Sigmoid colon (tissue), 7 donors: Measurements from ENCODE around the gene SMAD6. TPM values are rescaled to one million over a fixed set of nuclear protein-coding genes. Genes with fewer than 3 reads are reported as not detected.

Source experiments
- DNase-seq: peaks from one replicate; pipeline ENCODE4 v3.0.0-alpha.2; 2019
- H3K27ac ChIP-seq, 4 donors: fragments of 200-600 bp; sonication (generic); one replicate each; pipeline ENCODE4 v1.5.1; 2016 to 2019; ENCODE audit warnings: mild to moderate bottlenecking in 1 of 4
- H3K27me3 ChIP-seq, 3 donors: fragments of 200-600 bp; sonication (generic); one replicate each; pipeline ENCODE4 v1.5.1; 2019; ENCODE audit warnings: mild to moderate bottlenecking in 1 of 3
- H3K36me3 ChIP-seq, 4 donors: fragments of 200-600 bp; sonication (generic); one replicate each; pipeline ENCODE4 v1.5.1; 2016 to 2019
- H3K4me1 ChIP-seq, 4 donors: fragments of 200-600 bp; sonication (generic); one replicate each; pipeline ENCODE4 v1.5.1; 2017 to 2019
- H3K4me3 ChIP-seq, 4 donors: fragments of 200-600 bp; sonication (generic); one replicate each; pipeline ENCODE4 v1.5.1; 2017 to 2019; ENCODE audit warnings: mild to moderate bottlenecking in 2 of 4, moderate library complexity in 1 of 4
- H3K9me3 ChIP-seq, 4 donors: fragments of 200-600 bp in 3 of 4; sonication (generic) in 3 of 4; one replicate each; pipeline versions ENCODE4 v1.5.1 to v1.6.1; 2013 to 2019
- EP300 ChIP-seq, 4 donors: sonication (generic); formaldehyde crosslinking; IDR thresholded peaks; one replicate each; pipeline ENCODE4 v1.6.1; 2017; ENCODE audit warnings: antibody characterized with exemption in 4 of 4
- POLR2A ChIP-seq, 2 donors: fragments of 450-650 bp; IDR thresholded peaks; one replicate each; pipeline ENCODE4 v1.6.1; 2016; ENCODE audit warnings: antibody characterized with exemption in 2 of 2, mild to moderate bottlenecking in 2 of 2, moderate library complexity in 2 of 2
- POLR2AphosphoS5 ChIP-seq, 4 donors: sonication (generic); formaldehyde crosslinking; IDR thresholded peaks; one replicate each; pipeline ENCODE4 v1.6.1; 2017; ENCODE audit warnings: antibody characterized with exemption in 4 of 4
- WGBS, 2 donors: extraction: QIAGEN DNeasy Blood & Tissue Kit; methylation state at CpG; one replicate each; pipeline ENCODE4 v1.1.7; 2013; 5-methylcytosine and 5-hydroxymethylcytosine counted together
- intact Hi-C: fragments of 100-400 bp; cut with DNase I; formaldehyde crosslinking; loops from one replicate; pipeline ENCODE4 v1.15.1; 2023
- polyA plus RNA-seq, 3 donors: library from polyadenylated mRNA; stranded (reverse); fragments of 200-250 nt; gene quantifications; one replicate each; pipeline ENCODE4 v1.2.3, GENCODE V29; 2013
- total RNA-seq, 4 donors: library from RNA; depleted of rRNA; stranded (reverse); fragments of >200 nt; gene quantifications; one replicate each; pipeline ENCODE4 v1.1.0, GENCODE V29; 2016
- TF ChIP-seq, protein P1 (sequence below), 4 experiments: fragments of 450-650 bp in 3 of 4; fragments of 200-600 bp in 1 of 4; IDR thresholded peaks; one replicate each; pipeline ENCODE4 v1.5.1; 2016 to 2019; ENCODE audit warnings: antibody characterized with exemption in 4 of 4, mild to moderate bottlenecking in 3 of 4, moderate library complexity in 2 of 4
- donor health status: healthy with polysubstance abuse.
- donor health status: Bipolar disorder and iron deficiency.
- donor health status: healthy.

SMAD6 gene
- total and polyA plus RNA-seq, 7 donors: 1.8 to 9.2 (median 5.7) TPM

DNA sequence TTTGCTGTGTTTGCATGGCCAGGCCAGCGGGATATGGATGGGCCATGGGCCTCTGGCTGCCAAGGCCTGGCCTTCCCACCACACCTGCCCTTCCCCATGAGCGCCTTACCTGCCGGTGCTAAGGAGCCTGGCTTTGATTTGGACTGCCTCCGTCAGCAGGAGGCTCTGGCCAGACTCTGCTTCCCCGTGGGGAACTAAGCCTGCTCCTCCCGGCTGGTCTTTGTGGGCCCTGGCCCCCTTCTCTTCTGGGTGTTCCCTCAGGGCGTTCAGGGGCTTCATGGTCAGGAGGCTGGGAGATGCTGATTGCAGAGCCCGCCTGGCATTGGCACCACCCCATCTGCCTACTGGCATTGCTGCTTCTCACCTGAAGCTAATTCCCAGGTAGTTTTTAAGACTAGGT, 45.2 kb downstream of the SMAD6 start:
- TF ChIP-seq POLR2A (IDR thresholded peaks at IDR 0.05): no peak
- TF ChIP-seq POLR2AphosphoS5 (IDR thresholded peaks at IDR 0.05): no peak
- TF ChIP-seq, protein P1, sequence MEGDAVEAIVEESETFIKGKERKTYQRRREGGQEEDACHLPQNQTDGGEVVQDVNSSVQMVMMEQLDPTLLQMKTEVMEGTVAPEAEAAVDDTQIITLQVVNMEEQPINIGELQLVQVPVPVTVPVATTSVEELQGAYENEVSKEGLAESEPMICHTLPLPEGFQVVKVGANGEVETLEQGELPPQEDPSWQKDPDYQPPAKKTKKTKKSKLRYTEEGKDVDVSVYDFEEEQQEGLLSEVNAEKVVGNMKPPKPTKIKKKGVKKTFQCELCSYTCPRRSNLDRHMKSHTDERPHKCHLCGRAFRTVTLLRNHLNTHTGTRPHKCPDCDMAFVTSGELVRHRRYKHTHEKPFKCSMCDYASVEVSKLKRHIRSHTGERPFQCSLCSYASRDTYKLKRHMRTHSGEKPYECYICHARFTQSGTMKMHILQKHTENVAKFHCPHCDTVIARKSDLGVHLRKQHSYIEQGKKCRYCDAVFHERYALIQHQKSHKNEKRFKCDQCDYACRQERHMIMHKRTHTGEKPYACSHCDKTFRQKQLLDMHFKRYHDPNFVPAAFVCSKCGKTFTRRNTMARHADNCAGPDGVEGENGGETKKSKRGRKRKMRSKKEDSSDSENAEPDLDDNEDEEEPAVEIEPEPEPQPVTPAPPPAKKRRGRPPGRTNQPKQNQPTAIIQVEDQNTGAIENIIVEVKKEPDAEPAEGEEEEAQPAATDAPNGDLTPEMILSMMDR (IDR thresholded peaks at IDR 0.05): no peak
- TF ChIP-seq EP300 (IDR thresholded peaks at IDR 0.05): no peak
- Histone ChIP-seq H3K4me1 (peaks cover 0 to 23% (median 20%) of the 10 kb centered on the region in 4 donors), H3K9me3 (no peaks in the 10 kb centered on the region), H3K36me3 (no peaks in the 10 kb centered on the region), H3K27ac (no peak overlapping the region), H3K4me3 (no peak overlapping the region), H3K27me3 (no peaks in the 10 kb centered on the region)
- WGBS, 2 donors: 93 to 94% methylated on average over 8 of the region's 8 CpGs
- intact Hi-C loops: no loop called here
- DNase-seq: peak; percentile 60

DNA sequence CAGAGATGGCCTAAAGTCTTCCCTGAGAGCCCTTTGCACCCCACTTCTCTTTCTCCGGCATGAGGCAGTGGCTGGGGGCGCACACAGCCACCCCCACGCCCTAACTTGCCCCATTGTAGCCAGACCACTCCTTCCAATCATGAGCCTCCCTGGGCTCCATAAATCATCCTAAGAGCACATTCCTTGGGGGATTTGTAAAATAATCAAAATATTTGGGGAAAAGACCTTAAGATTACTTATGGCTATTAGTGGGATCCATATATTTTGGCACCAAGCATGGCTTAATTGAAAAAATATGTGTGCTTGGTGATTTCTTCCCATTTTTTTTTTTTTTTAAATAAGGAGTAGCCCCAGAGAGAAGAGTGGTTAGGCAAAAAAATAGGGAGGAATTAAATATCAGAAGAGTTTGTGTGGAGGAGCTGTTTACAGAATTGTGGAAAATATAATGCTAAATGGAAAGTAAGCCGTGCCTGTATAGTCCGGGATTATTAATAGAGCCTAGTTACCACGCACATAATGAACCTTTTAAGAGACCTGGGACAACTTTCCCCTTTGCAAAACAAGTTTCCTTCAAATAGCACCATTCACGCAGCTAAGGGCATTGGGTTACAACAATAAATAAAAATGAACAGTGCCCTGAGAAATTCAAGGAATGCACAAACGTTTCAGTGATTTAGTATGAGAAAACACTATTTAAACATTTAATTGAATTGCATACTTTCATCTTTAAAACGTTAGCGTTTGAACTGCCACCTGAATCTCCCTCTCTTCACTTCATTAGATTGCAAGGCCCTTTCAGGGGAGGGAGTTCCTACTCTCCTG, 46.1 kb downstream of the SMAD6 start:
- no peak for TF ChIP-seq POLR2A (IDR thresholded peaks at IDR 0.05)
- TF ChIP-seq EP300 (IDR thresholded peaks at IDR 0.05): no peak
- TF ChIP-seq, protein P1 (IDR thresholded peaks at IDR 0.05): no peak
- no peak for TF ChIP-seq POLR2AphosphoS5 (IDR thresholded peaks at IDR 0.05)
- H3K9me3 ChIP-seq: no peaks in the 10 kb centered on the region
- H3K27me3 ChIP-seq: no peaks in the 10 kb centered on the region
- intact Hi-C loops: no loop called here
- peaks cover 0 to 23% (median 21%) of the 10 kb centered on the region in 4 donors for H3K4me1 ChIP-seq
- no peak overlapping the region for H3K4me3 ChIP-seq
- 69 to 71% methylated on average over 10 of the region's 10 CpGs for WGBS, 2 donors
- DNase-seq: no peak
- peak overlapping the region in 2 of 4 donors; percentile 23 to 55 for H3K27ac ChIP-seq
- H3K36me3 ChIP-seq: no peaks in the 10 kb centered on the region

DNA sequence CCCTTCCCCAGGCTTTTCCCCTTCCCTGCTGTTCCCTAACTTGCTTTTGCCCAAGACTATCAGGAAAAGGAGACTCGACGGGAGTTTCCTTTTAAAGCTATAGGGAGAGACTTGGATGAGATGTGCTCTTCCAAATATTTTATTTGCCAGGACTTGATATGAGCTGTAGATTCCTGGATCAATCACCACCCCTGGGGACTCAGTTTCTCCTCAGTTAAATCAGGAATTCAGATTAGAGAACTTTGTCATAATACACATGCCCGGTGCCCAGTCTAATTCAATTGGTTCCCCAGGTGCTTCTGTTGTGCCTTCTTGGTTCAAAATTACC, 46.6 kb downstream of the SMAD6 start:
- Histone ChIP-seq H3K36me3 (no peaks in the 10 kb centered on the region), H3K4me1 (peaks cover 0 to 23% (median 22%) of the 10 kb centered on the region in 4 donors), H3K9me3 (no peaks in the 10 kb centered on the region), H3K27ac (peak overlapping the region in 2 of 4 donors; percentile 23 to 55), H3K4me3 (no peak overlapping the region), H3K27me3 (no peaks in the 10 kb centered on the region)
- TF ChIP-seq POLR2AphosphoS5 (IDR thresholded peaks at IDR 0.05): no peak
- TF ChIP-seq EP300 (IDR thresholded peaks at IDR 0.05): no peak
- TF ChIP-seq POLR2A (IDR thresholded peaks at IDR 0.05): no peak
- TF ChIP-seq, protein P1 (IDR thresholded peaks at IDR 0.05): no peak
- DNase-seq: no peak
- 82 to 83% methylated on average over 3 of the region's 3 CpGs for WGBS, 2 donors
- intact Hi-C loops: no loop called here

DNA sequence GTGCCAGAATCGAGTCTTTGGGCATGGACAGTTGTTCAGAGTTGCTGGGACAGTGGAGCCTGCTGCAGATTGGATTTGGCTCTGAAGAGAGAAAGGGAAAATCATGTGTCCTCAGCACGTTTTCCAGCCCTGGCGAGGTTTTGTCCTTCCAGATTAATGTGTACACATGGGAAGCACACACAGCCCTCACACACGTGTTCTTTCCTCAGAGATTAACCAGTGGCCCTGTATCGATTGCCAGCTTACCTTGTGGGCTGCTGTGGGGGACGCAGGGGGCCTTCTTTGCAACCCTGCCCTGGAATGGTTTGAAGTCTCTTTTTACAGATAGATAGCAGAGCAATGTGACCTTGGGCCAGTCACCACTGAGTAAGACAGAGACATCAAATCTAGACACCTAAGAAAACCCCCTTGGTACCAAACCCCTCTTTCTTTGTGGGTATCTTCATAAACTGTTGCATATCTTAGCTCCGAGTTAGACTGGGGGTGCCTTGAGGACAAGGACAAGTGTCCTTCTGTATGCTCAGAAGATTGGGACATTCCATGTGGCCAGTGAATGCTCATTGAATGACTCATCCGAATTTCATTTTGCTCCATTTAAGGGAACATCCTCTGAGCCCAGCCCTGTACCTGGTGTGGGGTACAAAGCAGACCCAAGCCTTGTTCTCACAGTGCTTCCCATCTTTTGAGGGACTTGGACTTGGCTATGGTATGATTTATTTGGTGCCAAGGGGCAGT, 48.0 kb downstream of the SMAD6 start:
- WGBS, 2 donors: 81 to 87% methylated on average over 8 of the region's 8 CpGs
- no peaks in the 10 kb centered on the region for H3K27me3 ChIP-seq
- DNase-seq: peak; percentile 30
- H3K9me3 ChIP-seq: peaks cover 0 to under 1% (median 0%) of the 10 kb centered on the region in 4 donors
- TF ChIP-seq, protein P1 (IDR thresholded peaks at IDR 0.05): no peak
- TF ChIP-seq POLR2AphosphoS5 (IDR thresholded peaks at IDR 0.05) (no peak), EP300 (IDR thresholded peaks at IDR 0.05) (no peak), POLR2A (IDR thresholded peaks at IDR 0.05) (no peak)
- H3K27ac ChIP-seq: no peak overlapping the region
- no peaks in the 10 kb centered on the region for H3K36me3 ChIP-seq
- peaks cover 0 to 27% (median 22%) of the 10 kb centered on the region in 4 donors for H3K4me1 ChIP-seq
- intact Hi-C loops: no loop called here
- no peak overlapping the region for H3K4me3 ChIP-seq
